Stimulated activated CD8-positive, alpha-beta memory T cell treated with anti-CD3 and anti-CD28 coated beads, Interleukin-7, amount 100 ng/mL, for 48 hours (primary cell): ENCODE measurements around the gene LDLRAD4.
A peak's percentile ranks its signal among the peaks of the same experiment; 100 is the strongest.

Experiments
- DNase-seq, 2 donors: peaks; one replicate each; pipeline ENCODE4 v3.0.0-alpha.2; 2020; ENCODE audit warnings: low read depth in 1 of 2; ENCODE audit errors: extremely low read depth in 1 of 2

The LDLRAD4 gene

DNA sequence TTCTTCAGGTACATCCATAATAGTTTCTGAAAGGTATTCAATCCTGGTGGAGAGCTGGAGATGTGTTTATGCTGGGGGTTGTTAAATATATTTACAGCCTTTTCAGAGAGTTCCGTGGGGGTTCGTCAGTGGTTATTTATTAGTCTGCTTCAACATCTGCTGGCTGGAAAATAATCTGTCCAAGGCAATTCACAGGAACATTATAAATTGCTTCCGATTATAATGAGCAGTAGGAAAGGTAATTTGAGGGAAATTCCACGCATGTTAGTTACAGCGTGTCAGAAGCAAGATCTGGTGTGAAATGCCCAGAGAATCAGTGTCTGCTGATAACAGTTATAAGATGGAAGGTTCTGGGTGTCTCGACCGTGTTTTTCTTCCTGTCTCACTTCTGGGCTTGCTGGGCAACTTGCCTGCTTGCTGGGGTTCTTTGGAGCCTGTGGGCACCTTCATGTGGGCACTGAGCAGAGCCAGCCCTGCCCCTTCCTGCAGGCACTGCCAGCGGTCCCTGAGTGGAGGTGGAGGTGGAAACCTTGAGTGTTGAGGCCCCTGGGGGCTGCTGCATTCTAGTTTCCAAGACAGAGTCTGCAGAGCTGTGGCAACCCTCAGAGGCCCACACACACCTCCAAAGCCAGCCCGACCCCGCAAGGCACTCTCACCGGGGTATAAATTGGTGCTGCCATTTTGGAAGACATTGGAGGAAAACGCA lies 322.1 kb downstream of the LDLRAD4 start:
- peak; percentile 15 to 45 for DNase-seq

DNA sequence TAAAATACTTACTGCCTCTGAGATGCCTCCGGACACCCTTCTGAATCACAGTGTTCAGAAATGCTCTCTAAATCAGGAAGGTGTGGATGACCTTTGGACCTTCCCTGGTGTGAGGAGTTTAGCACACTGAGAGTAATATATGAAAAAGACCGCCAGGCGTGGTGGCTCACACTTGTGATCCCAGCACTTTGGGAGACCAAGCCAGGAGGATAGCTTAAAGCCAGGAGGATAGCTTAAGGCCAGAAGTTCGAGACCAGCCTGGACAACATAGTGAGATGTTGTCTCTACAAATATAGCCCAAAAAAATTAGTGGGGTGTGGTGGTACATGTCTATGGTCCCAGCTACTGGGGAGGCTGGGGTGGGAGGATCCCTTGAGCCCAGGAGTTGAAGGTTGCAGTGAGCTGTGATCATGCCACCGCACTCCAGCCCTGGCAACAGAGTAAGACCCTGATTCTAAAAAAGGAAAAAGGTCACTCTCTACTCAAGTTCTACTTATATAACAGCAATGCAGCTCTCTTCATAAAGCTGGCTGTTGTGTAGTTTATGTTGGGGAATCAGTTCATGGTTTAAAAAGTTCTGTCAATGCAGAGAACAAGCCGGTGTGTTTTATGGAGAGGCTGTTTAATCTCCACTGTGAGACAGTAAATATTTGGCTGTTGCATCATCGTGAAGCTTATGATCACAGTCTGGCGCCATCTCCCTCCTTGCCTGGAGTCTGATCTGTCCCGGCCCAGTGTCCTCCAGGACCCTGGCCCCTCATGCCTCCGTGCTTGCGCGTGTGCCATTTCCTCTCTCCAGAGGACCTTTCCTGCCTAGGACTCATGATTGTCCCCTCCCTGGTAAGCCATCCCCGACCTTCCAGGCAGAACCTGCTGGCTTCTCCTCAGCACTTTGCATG lies 323.3 kb downstream of the LDLRAD4 start:
- DNase-seq = no peak

DNA sequence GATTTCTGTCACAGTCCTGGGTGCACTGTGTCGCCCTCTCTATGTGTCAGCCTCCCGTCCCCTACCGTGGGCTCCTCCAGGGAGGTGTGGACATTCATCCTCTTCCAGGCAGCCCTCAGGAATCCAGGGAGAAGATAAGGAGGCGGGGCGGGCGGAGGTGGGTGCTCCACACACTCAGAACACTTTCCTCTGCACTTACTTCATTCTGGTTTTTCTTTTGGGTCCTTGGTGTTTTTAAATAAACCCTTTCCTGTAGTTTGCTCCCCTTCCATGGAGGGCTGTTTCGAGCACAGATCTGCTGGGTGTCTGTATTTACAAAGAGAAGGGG lies 323.9 kb downstream of the LDLRAD4 start:
- no peak for DNase-seq

DNA sequence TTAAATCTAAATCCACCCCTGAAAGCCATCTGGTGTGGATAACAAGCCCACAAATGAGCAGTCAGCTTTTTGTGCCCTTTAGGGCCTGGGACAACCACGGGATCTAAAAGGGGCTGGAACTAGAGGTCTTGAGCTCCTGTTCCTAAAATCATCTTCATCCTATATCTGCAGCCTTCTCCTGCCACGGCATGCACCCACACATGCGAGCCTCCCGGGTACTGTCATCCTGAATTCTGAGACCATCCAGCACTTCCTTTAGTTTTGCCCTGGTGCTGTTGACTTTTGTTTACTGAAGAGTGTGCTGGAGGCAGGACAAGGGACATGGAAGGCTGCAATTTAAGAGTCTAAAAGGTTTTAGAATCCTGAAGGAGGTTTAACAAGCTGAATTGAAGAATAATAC lies 324.6 kb downstream of the LDLRAD4 start:
- DNase-seq = no peak

DNA sequence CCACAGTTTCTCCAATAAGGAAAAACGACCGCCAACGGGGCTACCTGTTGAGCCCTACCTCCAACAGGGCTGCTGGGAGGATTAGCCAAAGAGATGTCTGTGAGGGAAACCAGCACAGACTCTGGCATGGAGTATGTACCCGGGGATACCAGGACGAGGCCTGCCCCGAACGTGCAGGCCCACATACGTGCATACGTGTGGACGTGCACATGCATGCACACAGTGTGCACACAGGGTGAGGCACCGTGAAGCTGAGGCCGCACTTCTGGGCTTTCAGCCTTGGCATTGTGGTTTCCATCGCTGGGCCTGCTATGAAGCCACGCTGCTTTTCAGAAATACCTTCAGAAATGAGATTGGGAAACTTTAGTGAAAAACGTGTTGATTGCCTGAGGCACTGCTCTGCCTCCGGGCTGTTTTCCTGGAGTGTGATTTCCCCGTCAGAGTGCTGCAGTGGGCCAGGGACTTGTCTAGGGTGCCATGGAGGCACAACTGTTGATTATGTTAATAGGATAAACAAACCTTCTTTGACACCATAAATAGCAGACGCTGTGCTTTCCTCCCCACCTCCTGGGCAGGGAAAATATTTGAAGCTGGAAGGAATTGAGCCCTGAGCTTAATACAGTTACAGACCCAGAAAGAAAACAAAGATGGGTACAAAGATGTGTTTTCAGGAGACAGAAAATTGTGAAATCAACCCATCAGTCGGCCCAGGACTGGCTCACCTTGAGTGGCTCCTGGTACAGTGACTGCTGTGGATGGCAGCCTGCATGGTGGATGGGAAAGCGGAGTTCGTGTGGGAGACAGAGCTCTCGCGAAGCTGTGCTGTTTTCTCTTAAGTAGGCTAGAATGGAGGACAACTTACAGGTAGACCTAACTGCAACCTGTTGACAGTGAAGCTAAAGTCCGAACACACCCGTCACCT lies 325.5 kb downstream of the LDLRAD4 start:
- no peak for DNase-seq

DNA sequence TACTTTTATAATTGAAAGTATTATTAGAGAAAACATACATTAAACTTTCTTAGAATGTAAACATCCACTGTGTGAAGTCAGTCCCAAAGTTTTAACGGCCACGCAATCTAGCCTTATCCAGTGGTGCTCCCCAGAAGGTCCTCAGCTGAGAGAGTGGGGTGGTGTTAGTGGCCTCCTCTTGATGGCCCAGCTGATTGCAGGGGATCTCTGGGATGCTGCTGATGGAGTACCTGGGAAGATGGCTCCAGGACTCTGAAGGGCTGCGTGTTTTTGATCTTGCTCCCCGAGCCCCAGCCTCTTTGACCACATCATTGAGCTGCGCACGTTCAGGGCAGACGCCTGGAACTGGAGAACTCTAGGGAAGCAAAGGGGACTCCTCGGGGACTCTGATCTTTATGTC lies 326.4 kb downstream of the LDLRAD4 start:
- no peak for DNase-seq

DNA sequence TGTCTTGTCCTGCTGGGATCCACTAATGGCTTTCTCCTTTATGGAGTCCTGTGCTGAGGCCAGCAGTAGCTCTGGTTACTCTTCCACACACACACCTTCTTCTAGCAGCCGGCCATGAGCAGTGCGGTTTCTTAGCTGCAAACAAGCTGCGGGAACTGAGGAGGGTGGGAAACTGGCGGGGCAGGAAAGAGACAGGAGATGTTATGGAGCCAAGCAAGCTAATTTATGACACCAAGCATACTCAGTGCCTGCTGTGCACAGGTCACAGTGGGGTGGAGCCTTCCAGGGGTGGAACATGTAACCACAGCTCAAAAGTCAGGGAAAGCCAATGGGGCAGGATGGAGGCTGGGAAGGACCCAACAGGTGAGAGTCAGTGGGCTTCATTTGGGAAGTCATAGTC lies 327.0 kb downstream of the LDLRAD4 start:
- no peak for DNase-seq

DNA sequence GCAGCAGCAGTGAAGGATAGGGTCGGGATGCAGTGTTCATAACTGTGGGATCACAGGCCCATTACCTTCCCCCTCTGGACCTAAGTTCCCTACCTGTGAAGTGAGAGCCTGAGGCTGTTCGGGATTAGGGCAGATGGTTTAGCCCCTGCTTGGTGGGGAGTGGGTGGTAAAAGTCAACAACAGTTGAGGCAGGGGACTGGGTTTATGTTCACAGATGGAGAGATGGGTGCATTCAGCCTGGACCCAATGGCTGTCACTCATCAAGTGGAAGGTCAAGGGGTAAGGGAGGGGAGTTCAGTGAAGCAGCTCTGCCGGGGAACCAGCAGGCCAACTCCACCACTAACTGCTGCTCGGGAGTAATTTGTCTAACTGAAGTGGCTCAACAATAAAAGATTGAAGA lies 327.4 kb downstream of the LDLRAD4 start:
- no peak for DNase-seq

DNA sequence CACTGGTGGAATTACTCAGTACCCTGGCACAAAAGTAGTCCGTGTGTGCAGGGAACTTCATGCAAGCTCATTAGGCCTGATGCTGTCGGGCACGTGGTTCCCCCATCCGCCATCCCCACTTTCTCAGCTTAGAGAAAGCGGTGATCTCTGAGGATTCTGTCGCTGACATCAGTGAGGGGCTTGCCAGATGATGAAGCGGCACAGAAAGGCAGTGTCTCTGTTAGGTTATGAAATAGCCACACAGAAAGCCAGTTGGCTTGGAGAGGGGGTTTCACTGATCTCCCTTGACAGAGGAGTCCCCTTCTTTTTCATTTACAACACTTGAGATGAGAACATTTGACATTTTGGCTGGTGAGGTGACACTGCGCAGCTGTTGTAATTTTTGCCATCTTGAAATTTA lies 328.1 kb downstream of the LDLRAD4 start:
- DNase-seq = no peak

DNA sequence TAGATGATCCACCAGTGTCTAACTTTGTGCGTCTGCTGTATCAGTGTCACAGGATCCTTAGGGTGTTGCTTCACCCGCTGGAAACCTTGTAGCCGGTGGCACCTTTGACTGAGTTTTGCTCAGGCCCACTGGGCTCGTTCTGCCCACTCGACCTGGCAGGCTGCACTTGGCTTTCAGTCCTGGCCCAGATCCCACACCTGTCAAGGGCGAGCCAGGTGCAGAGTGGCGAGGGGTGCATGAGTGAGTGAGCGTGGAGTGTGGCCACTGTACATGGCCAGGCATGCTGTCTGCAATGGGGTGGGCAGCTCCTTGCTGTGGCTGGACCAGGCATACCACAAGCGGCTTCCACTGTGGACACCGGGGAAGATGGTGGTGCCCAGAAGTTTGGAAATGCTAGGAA lies 328.8 kb downstream of the LDLRAD4 start:
- no peak for DNase-seq

DNA sequence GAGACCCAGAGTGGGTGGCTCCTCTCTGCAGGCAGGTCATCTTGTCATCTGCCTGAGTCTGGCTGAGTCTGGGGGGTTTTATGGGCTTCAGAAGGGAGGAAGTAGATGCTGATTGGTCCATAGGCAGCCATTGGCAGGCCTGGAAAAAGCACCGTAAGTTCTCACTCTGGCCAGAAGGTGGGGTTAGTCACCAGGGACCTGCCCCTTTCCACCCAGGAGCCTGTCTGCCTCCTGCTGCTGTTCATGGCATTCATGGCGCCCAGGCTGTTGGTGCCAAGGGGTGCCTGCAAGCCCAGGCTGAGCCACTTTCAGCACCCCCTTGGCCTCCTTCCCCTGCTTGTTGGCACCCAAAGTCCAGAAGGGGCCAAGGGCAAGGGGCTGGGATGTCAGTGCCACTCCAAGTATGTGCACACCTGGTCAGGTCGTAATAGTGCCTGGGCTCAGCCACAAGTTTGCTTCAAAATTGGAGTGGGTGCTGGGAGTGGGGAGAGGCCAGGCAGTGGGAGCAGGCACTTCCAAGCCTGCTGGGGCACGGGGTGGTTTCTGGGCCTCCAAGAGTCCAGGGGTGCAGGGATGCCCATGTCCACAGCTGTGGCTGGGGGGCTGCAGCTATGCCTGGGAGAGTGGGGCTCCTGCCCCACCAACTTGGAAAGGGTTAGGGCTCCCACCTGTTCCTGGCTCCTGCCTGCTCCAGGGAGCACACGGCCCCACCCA lies 329.7 kb downstream of the LDLRAD4 start:
- no peak for DNase-seq

DNA sequence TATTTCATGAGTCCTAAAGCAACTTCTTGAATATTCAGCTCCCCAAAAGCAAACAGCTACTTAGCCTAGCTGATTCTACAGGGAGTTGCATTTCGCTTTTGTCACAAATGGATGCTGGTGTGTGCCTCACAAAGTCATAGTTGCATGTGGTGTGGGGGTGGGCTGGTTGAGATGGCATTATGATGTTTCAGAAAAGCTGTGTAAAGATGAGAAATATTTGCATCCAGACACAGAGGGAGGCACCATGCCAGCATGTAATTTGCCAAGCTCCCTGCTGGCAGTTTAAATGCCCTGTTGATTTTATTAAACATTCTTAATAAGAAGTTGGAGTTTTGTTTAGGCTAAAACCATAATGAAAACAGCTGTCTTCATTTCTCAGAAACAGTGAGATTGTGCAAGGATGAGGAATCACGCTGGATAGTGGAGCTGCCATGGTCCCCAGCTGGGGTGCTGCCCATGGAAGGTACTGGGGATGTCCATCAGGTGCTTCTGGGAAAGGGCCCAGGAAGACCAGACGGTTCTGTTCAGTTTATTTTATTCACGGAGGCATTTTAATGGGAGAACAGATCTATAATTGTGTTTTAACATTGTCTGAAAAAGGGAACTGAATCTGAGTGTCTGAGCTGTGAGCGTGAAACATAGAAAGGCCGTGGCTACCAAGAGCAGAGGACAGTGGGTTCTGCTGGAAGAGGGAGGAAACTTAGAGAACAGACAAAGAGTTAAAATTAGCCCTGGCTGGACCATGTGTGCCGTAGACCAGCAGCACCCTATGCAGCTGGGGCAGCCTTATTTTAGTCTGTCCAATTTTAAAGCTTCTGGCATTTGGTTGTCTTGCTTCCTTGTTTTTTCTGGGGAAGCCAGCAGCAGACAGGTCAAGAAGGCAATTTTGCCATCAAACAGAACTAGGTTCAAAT lies 330.7 kb downstream of the LDLRAD4 start:
- DNase-seq = no peak

DNA sequence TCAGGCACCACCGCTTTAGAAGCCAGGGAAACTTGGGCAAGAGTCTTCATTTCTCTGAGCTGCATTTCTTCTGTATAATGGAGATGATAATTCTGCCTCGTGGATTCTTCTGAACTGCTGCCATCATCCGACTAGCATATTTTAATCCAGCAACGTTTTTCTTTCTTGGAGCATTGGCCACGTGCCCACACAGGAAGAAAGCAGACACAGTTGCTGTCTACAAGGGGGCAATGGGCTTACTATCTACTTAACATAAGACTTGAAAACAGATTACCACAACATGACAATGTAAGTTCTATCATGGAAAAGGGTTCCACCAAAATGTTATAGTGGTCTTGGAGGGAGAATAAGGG lies 331.3 kb downstream of the LDLRAD4 start:
- no peak for DNase-seq

DNA sequence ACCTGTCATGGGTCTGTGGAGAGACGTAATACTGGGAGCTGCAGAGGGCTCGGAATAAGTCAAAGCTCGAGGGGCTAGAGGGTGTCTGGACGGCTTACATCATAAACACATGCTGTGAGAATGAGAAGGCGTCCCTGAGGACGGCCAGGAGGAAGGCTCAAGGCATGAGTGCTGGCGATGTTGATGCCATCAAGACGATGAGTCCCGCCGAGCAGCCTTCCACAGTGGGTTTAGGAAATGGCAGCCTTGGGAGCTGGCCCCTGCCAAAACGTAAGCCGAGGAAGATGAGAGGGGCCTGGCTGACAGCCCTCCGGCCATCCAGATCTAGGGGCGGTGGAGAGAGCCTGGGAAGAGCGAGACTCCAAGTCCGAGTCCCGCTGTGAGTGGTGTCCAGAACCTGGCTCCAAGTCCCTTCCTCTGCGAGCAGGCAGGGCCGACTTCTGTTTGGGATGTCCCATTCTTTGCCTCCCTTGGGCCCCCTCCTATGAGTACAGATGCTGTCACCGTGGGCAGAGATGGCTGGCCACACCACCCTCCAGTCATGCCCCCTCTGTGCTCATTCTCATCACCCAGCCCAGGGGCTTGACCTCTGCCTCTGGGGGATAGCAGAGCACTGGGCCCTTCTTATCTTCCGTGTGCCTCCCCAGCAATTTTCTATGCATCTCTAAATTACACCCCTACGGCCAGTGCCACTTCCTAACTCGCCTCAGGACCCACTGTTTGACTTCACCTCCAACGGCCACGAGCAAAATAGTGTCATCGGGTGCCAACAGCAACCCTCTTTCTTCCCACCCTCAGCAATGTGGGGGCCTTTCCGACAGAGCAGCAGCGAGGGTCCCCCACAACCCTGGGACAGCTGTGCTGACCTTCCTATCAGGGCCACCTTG lies 332.1 kb downstream of the LDLRAD4 start:
- no peak for DNase-seq

DNA sequence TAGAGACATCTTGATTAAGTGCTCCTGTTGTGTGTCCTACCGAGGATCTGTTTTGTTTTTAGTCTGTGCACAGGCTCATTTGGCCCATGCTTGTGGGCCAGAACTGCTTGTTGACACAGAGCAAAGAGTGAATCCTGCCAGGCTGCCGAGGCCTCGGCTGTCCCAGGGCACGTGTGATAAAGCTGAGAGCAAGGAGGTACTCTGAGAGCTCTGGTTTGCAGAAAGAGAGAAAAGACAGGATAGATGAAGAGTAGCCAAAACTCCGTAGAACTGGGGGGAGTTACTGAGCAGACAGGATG lies 332.7 kb downstream of the LDLRAD4 start:
- no peak for DNase-seq

DNA sequence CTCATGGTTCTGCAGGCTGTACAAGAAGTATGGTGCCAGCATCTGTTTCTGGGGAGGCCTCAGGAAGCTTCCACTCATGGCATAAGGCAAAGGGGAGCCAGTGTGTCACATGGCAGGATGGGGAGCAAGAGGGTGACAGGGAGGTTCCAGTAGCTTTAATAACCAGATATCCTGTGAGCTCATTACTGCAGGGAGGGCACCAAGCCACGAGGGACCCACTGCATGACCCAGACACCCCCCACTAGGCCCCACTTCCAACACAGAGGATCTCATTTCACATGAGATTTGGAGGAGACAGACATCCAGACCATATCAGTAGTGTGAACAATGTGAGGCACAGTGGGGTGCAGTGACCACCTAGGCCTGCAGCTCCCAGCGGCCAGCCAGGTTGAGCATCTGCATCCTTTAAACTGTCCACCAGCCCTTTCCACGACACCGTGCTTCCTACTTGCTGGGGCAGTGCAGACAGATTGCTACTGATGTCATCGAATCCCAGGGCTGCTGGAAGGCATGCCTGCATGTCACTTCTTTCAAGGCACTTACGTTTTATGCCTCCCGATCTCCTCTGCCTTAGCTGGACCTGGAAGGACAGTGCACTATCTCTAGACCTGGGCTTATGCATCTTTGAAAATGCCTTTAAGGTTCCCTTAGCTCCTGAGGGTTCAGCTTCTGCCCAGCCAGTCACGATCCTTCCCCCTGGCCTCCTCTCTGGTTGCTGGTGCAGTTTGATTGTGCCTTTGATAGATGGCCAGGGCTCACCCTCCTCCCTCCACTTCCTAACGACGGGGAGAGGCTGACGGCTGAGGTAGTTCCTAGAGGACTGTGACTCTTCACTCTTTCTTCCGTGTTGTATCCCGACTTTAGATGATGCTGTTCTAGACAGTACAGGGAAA lies 333.5 kb downstream of the LDLRAD4 start:
- no peak for DNase-seq

DNA sequence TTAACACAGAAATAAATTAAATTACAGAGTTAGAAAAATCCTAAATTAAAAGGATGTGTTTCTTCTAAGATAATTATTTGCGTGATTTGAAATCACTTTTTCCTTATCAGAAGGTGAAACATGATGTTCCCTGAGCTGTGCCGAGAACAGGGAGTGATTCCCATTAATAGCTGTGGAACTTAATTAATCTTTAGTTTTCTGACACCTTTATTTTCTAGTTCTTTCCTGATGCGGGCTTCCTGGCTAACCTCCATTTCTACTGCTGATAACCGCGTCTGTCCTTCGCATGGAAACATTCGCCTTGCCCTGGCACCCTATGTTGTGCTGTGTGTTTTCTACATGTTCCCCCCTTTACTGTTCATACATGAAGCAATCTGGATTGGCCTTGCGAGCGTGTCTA lies 334.9 kb downstream of the LDLRAD4 start:
- DNase-seq = no peak

DNA sequence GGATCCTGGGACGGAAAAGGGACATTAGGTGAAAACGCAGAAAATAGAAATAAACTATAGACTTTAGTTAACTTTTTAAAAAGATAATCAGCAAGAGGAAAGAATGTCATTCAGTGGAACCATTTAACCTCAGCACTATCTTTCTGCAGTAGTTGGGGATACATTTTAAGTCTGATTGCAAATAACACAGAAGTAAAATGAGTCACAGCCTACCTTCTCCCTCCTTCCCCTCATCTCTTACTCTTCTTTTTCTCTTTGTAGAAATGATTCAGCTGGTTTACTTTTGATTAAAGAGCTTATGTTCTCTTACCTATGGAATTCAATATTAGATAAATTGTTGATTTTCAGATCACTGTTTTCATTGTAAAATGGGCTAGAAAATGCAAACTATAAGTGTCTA lies 336.6 kb downstream of the LDLRAD4 start:
- no peak for DNase-seq
